NCI-H2171 (cell line): Measurements from ENCODE around the gene OR2D2.
"Not testable (repeated sequence)": the region's sequence is repeated elsewhere in the genome, so short reads cannot be mapped to it uniquely, and the experiment has no call there.

Experiments used
- DNase-seq: peaks from one replicate; lab custom pipeline; 2025; lab: John Stamatoyannopoulos, UW

Gene OR2D2, protein sequence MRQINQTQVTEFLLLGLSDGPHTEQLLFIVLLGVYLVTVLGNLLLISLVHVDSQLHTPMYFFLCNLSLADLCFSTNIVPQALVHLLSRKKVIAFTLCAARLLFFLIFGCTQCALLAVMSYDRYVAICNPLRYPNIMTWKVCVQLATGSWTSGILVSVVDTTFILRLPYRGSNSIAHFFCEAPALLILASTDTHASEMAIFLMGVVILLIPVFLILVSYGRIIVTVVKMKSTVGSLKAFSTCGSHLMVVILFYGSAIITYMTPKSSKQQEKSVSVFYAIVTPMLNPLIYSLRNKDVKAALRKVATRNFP

DNA sequence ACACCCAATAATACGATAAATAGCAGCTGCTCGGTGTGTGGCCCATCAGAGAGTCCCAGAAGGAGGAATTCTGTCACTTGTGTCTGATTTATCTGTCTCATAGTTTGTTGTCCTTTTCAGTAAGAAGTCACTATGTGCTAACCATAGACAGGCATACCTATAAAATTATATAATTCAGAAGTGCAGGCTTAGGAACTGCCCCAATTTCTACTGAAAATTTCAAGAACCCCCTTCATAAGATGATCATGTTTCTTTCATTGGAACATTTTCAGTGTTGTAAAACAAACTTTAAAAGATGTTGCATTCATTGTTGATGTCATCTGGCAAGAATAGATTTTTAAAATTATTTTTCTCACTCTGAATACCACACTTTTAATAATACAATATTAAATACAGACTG is at the start of gene OR2D2:
TSS of gene OR2D2 (minus strand) at position 101 of the 400 bp plus-strand sequence. CDS start at position 101, 0 bp downstream.
- no peak for DNase-seq

GRCh38 chr11:6941970-6942369 is 49.7 kb upstream of the OR2D2 start:
- no peak for DNase-seq

DNA sequence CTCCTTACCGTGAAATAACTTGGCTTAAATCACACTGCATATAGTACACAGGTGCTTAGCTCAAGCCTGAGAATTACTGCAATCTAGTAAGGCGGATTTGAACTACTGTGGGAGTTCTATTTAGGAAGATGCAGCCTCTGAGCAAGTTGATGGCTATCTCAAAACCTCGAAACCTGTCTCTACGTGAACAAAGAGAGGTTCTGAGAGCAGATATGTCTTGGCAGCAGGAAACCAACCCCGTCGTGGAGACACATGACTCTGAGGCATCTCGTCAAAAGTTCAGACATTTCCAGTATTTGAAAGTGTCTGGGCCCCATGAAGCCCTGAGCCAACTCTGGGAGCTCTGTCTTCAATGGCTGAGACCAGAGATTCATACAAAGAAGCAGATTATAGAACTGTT is 39.8 kb upstream of the OR2D2 start:
- DNase-seq, result no peak

DNA sequence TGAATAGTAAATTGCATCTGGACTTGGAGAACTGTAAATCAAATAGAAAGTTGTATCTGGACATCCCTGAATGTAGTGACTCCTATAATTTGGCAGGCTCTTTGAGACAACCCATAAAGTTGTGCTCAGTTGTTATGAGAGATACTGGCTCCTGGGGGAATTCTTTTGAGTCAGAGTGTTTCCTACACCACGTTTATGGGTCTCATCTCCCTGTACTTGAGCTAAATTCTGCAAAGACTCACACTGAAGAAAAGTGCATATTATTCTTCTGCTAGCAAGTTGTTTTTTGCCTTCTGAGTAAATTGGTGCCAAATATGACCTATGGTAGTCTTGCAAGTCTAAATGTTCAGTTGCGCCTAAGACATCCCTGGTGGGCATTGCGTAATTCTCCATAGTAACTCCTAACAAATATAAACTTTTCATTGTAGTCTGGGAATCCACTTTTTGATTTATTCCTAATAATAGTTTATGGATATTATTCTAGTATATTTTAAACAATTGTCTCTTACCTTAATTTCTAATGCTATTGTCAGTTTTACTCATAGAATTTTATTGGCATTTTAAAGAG is 38.9 kb upstream of the OR2D2 start:
- no peak for DNase-seq

- DNase-seq, result no peak
Observed at GRCh38 chr11:6928916-6929315, 36.6 kb upstream of the OR2D2 start.

DNA sequence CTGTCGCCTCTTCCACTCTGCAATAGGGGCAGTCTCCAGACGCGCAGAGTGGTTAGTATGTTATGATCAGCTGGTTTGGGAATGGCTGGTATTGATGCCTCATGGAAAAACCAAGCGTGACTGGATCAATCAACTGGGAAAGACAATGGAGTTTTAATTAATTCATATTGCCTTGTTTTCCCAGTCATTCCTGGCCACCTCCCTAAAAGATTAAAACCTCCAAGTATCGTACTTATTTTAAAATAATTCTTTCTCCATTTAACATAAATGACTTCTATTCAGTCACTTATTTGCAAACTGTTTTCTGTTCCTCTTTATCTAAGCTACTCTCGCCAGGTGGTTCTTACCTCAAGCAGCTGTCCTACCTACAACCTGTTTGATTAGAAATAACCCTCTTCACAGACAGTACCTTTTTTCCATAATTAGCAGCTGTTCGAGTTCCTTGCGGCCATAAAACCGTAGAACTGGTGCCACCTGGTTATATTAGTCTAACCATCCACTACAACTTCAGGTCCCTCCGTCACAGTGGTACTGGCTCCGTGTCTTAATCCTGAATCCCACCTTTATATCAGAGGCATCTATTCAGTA is 34.8 kb upstream of the OR2D2 start:
- DNase-seq, result no peak

- DNase-seq, result no peak
Observed at GRCh38 chr11:6926208-6927029, 34.1 kb upstream of the OR2D2 start, which contains the start of gene ZNF215. Gene ZNF215, plus strand, starts transcription at chr11:6926426. Its CDS starts 5,847 bp downstream, at chr11:6932273.

- DNase-seq, result no peak
Observed at GRCh38 chr11:6925636-6926207, 33.4 kb upstream of the OR2D2 start.

DNA sequence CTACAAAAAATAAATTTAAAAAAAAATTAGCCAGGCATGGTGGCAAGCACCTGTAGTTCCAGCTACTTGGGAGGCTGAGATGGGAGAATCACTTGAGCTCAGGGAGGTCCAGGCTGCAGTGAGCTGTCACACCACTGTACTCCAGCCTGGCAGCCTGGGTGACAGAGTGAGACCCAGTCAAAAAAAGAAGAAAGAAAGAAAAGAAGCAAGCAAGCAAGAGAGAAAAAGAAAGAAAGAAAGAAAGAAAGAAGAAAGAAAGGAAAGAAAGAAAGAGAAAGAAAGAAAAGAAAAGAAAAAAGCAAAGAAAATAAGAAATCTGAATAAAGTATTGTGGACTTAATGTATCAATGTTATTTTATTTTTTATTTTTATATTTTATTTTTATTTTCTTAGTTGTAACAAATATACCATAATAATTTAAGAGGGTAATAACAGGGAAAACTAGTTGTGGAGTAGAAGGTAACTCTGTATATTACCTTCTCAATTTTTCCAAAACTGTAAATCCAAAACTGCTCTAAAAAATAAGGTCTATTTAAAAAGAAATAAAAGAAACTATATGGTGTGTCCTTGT is 32.8 kb upstream of the OR2D2 start:
- no peak for DNase-seq

GRCh38 chr11:6920702-6921101 is 28.4 kb upstream of the OR2D2 start, which contains the start of gene OR2D3:
Gene OR2D3, plus strand, starts transcription at chr11:6921002. Its CDS starts 0 bp downstream, at chr11:6921002.
- DNase-seq, result no peak

GRCh38 chr11:6919698-6920097 is 27.4 kb upstream of the OR2D2 start:
- DNase-seq, result no peak

- no peak for DNase-seq
Observed at GRCh38 chr11:6911948-6912347, 19.6 kb upstream of the OR2D2 start.

DNA sequence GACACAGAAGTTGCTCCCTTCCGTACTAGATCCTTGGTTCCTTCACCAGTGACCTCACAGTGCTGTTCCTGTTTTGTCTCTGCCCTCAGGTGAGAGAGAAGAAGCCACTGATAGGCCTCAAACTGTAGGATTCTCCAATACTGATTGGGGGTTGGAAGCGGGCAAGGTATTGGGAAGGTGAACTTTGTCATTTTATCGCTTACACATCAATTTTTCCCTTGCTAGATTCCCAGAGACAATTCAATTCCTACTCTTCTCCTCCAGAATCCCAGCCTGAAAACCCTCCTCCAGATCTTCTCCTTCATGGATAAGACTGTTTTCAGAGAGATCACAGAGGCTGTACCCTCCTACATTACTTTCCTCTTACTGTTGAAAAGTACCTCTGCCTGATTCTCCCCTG is 19.1 kb upstream of the OR2D2 start:
- no peak for DNase-seq

GRCh38 chr11:6904804-6905203 is 12.5 kb upstream of the OR2D2 start:
- DNase-seq, result not testable (repeated sequence)

DNA sequence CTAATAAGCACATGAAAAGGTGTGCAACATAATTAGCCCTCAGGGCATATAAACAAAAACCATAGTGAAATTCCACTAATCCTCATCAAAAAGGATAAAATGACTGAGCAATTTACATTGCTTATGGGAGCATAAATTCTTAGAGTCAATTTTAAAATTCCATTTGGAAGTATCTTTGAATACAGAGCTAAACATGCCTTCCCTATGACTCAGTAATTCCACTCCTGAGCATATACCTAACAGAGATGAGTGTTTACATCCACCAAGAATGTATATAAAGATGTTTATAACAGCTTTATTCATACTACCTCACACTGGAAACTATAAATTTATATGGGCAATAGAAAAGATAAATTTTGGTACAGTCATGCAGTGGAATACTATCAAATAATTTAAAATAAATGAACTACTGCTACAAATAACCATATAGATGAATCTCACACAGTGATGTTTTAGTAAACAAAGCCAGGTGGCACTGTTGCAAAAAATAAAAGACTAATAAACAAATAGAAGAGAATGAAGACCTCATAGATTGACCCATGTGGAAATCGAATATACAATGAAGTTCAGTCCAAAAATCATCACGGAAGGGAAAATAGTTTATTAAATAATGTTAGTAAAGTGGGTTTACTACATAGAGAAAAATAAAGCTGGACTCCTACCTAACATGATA is 8.2 kb upstream of the OR2D2 start:
- DNase-seq, result no peak

DNA sequence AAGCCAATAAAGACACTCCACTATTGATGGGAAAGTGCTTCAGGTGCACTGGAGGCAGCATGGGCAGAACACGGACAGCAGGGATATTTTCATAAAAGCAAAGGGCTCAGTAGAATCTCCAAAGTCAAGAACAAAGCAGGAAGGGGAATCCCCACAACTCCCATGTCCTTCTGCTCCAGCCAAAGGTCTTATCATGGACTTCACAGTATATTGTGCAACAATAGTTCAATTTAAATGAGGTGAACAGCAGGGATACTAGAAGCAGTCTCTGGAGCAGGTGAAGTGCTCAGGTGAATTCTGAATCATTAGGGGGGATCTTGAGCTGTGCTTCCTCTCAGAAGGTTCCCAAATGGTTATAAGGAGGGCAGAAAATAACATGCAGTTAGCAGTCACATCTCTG is 6.6 kb upstream of the OR2D2 start:
- no peak for DNase-seq

DNA sequence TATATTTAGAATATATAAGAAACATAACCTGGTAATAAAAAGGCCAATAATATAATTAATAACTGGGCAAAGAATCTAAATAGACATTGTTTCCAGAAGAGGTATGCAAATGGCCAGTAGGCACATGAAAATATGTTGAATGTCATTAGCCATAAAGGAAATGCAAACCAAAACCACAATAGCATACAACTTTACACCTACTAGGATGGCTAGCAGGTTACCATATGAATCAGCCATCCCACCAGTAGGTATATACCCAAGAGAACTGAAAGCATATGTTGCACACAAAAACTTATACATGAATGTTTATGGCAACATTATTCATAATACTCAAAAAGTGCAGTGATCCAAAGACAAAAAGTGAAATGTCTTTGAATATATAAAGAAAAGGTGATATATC is 2.7 kb upstream of the OR2D2 start:
- DNase-seq, result no peak

- no peak for DNase-seq
Observed at GRCh38 chr11:6894097-6894496, 1.8 kb upstream of the OR2D2 start.

GRCh38 chr11:6889835-6890234 is 2.5 kb downstream of the OR2D2 start:
- DNase-seq, result no peak

- DNase-seq, result no peak
Observed at GRCh38 chr11:6888830-6889229, 3.5 kb downstream of the OR2D2 start.

DNA sequence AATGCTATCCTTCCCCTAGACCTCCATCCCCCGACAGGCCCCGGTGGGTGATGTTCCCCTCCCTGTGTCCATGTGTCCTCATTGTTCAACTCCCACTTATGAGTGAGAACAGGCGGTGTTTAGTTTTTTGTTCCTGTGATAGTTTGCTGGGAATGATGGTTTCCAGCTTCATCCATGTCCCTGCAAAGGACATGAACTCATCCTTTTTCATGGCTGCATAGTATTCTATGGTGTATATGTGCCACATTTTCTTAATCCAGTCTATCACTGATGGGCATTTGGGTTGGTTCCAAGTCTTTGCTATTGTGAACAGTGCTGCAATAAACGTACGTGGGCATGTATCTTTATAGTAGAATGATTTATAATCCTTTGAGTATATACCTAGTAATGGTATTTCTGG is 4.6 kb downstream of the OR2D2 start:
- not testable (repeated sequence) for DNase-seq
